ENCODE measurements around the gene DPPA4. TPM values are rescaled to one million over a fixed set of nuclear protein-coding genes. Genes with fewer than 3 reads are reported as not detected.

The DPPA4 gene
- total RNA-seq, 2 donors from 2014 or later, result 0.36 to 0.61 TPM

GRCh38 chr3:109355625-109356441, 18.5 kb upstream of the DPPA4 start:
- no peaks in the 10 kb centered on the region for H3K36me3 Mint-ChIP-seq
- no peak for DNase-seq (ENCODE audit: low spot score)
- peaks cover 4 to 7% of the 10 kb centered on the region in 2 donors for H3K27me3 Mint-ChIP-seq
- no peak overlapping the region for H3K4me3 Mint-ChIP-seq
- no peak overlapping the region for H3K27ac Mint-ChIP-seq
- no peaks in the 10 kb centered on the region for H3K4me1 Mint-ChIP-seq (ENCODE audit: low read depth in 2 of 2)
- H3K9me3 Mint-ChIP-seq, result no peaks in the 10 kb centered on the region
- no peak for ATAC-seq

- Mint-ChIP-seq H3K4me3 (no peak overlapping the region), H3K27me3 (peaks cover 4 to 7% of the 10 kb centered on the region in 2 donors), H3K9me3 (no peaks in the 10 kb centered on the region)
Observed at GRCh38 chr3:109353057-109353456, 15.7 kb upstream of the DPPA4 start.

GRCh38 chr3:109351231-109351630, 13.9 kb upstream of the DPPA4 start:
- Mint-ChIP-seq H3K27ac (no peak overlapping the region), H3K4me3 (no peak overlapping the region), H3K4me1 (ENCODE audit: low read depth in 2 of 2) (no peaks in the 10 kb centered on the region), H3K36me3 (no peaks in the 10 kb centered on the region), H3K27me3 (peaks cover under 1 to 4% of the 10 kb centered on the region in 2 donors), H3K9me3 (no peaks in the 10 kb centered on the region)
- no peak for ATAC-seq
- DNase-seq (ENCODE audit: low spot score), result no peak

More at GRCh38 chr3:109353057-109353456, 15.7 kb upstream of the DPPA4 start:
- DNase-seq (ENCODE audit: low spot score), result no peak
- H3K27ac Mint-ChIP-seq, result no peak overlapping the region
- H3K36me3 Mint-ChIP-seq, result no peaks in the 10 kb centered on the region
- no peak for ATAC-seq
- no peaks in the 10 kb centered on the region for H3K4me1 Mint-ChIP-seq (ENCODE audit: low read depth in 2 of 2)

- Mint-ChIP-seq H3K27ac (no peak overlapping the region), H3K36me3 (no peaks in the 10 kb centered on the region), H3K4me1 (ENCODE audit: low read depth in 2 of 2) (no peaks in the 10 kb centered on the region), H3K27me3 (peaks cover 0 to 9% of the 10 kb centered on the region in 2 donors), H3K4me3 (no peak overlapping the region), H3K9me3 (no peaks in the 10 kb centered on the region)
- ATAC-seq (no peak), DNase-seq (ENCODE audit: low spot score) (no peak)
Observed at GRCh38 chr3:109346770-109347295, 9.5 kb upstream of the DPPA4 start.

GRCh38 chr3:109346099-109346498, 8.8 kb upstream of the DPPA4 start:
- ATAC-seq (no peak), DNase-seq (ENCODE audit: low spot score) (no peak)
- no peak overlapping the region for H3K4me3 Mint-ChIP-seq
- H3K36me3 Mint-ChIP-seq, result no peaks in the 10 kb centered on the region
- no peaks in the 10 kb centered on the region for H3K4me1 Mint-ChIP-seq (ENCODE audit: low read depth in 2 of 2)
- H3K27me3 Mint-ChIP-seq, result peaks cover 0 to 9% of the 10 kb centered on the region in 2 donors
- H3K9me3 Mint-ChIP-seq, result no peaks in the 10 kb centered on the region
- H3K27ac Mint-ChIP-seq, result no peak overlapping the region

GRCh38 chr3:109339714-109340648, 2.6 kb upstream of the DPPA4 start:
- no peak for ATAC-seq
- H3K27me3 Mint-ChIP-seq, result peaks cover 17 to 27% of the 10 kb centered on the region in 2 donors
- peaks cover 6% of the 10 kb centered on the region for H3K36me3 Mint-ChIP-seq
- peaks cover 12 to 16% of the 10 kb centered on the region in 2 donors for H3K4me1 Mint-ChIP-seq (ENCODE audit: low read depth in 2 of 2)
- no peaks in the 10 kb centered on the region for H3K9me3 Mint-ChIP-seq
- no peak overlapping the region for H3K27ac Mint-ChIP-seq
- H3K4me3 Mint-ChIP-seq, result no peak overlapping the region
- no peak for DNase-seq (ENCODE audit: low spot score)

- DNase-seq (ENCODE audit: low spot score) (no peak), ATAC-seq (no peak)
- Mint-ChIP-seq H3K9me3 (no peaks in the 10 kb centered on the region), H3K27me3 (peaks cover 17 to 27% of the 10 kb centered on the region in 2 donors), H3K36me3 (peaks cover 6% of the 10 kb centered on the region), H3K4me3 (no peak overlapping the region), H3K27ac (no peak overlapping the region), H3K4me1 (ENCODE audit: low read depth in 2 of 2) (peaks cover 12 to 16% of the 10 kb centered on the region in 2 donors)
Observed at GRCh38 chr3:109339197-109339596, 1.9 kb upstream of the DPPA4 start.

- peaks cover 17 to 27% of the 10 kb centered on the region in 2 donors for H3K27me3 Mint-ChIP-seq
- peaks cover 6% of the 10 kb centered on the region for H3K36me3 Mint-ChIP-seq
- H3K4me1 Mint-ChIP-seq (ENCODE audit: low read depth in 2 of 2), result peaks cover 12 to 16% of the 10 kb centered on the region in 2 donors
- no peak overlapping the region for H3K4me3 Mint-ChIP-seq
- ATAC-seq, result no peak
- H3K9me3 Mint-ChIP-seq, result no peaks in the 10 kb centered on the region
- DNase-seq (ENCODE audit: low spot score), result no peak
- H3K27ac Mint-ChIP-seq, result no peak overlapping the region
Observed at GRCh38 chr3:109338322-109338721, 976 bp upstream of the DPPA4 start.

- H3K4me3 Mint-ChIP-seq, result peak overlapping the region; percentile 86
- peaks cover 12 to 16% of the 10 kb centered on the region in 2 donors for H3K4me1 Mint-ChIP-seq (ENCODE audit: low read depth in 2 of 2)
- peaks cover 6% of the 10 kb centered on the region for H3K36me3 Mint-ChIP-seq
- ATAC-seq, result peak in 1 of 2 donors; percentile 69
- DNase-seq (ENCODE audit: low spot score), result no peak
- no peak overlapping the region for H3K27ac Mint-ChIP-seq
- no peaks in the 10 kb centered on the region for H3K9me3 Mint-ChIP-seq
- peaks cover 17 to 27% of the 10 kb centered on the region in 2 donors for H3K27me3 Mint-ChIP-seq
Observed at GRCh38 chr3:109336291-109336861, 970 bp downstream of the DPPA4 start.

GRCh38 chr3:109334572-109334971, 2.8 kb downstream of the DPPA4 start:
- Mint-ChIP-seq H3K27me3 (peaks cover 17 to 27% of the 10 kb centered on the region in 2 donors), H3K9me3 (no peaks in the 10 kb centered on the region), H3K27ac (no peak overlapping the region), H3K4me3 (no peak overlapping the region), H3K36me3 (peaks cover 6% of the 10 kb centered on the region), H3K4me1 (ENCODE audit: low read depth in 2 of 2) (peaks cover 12 to 16% of the 10 kb centered on the region in 2 donors)
- no peak for ATAC-seq
- no peak for DNase-seq (ENCODE audit: low spot score)

- Mint-ChIP-seq H3K4me1 (ENCODE audit: low read depth in 2 of 2) (peaks cover 5 to 7% of the 10 kb centered on the region in 2 donors), H3K36me3 (no peaks in the 10 kb centered on the region), H3K9me3 (no peaks in the 10 kb centered on the region), H3K27ac (no peak overlapping the region), H3K27me3 (peaks cover 4 to 7% of the 10 kb centered on the region in 2 donors), H3K4me3 (no peak overlapping the region)
- DNase-seq (ENCODE audit: low spot score) (no peak), ATAC-seq (no peak)
Observed at GRCh38 chr3:109331692-109332091, 5.7 kb downstream of the DPPA4 start.

- Mint-ChIP-seq H3K27ac (no peak overlapping the region), H3K9me3 (no peaks in the 10 kb centered on the region), H3K4me3 (no peak overlapping the region), H3K36me3 (no peaks in the 10 kb centered on the region), H3K27me3 (no peaks in the 10 kb centered on the region), H3K4me1 (ENCODE audit: low read depth in 2 of 2) (no peaks in the 10 kb centered on the region)
- no peak for ATAC-seq
- no peak for DNase-seq (ENCODE audit: low spot score)
Observed at GRCh38 chr3:109330405-109330804, 6.9 kb downstream of the DPPA4 start.

GRCh38 chr3:109328202-109328601, 9.1 kb downstream of the DPPA4 start:
- no peaks in the 10 kb centered on the region for H3K27me3 Mint-ChIP-seq
- DNase-seq (ENCODE audit: low spot score) (no peak), ATAC-seq (no peak)
- no peak overlapping the region for H3K27ac Mint-ChIP-seq
- no peaks in the 10 kb centered on the region for H3K4me1 Mint-ChIP-seq (ENCODE audit: low read depth in 2 of 2)
- H3K9me3 Mint-ChIP-seq, result peaks cover 3% of the 10 kb centered on the region
- no peak overlapping the region for H3K4me3 Mint-ChIP-seq
- no peaks in the 10 kb centered on the region for H3K36me3 Mint-ChIP-seq

Measured in natural killer cell treated with Interleukin-12 subunit alpha and Interleukin-12 subunit beta and Interleukin-15 and Interleukin-18, amount 100 ng/mL, for 72 hours (primary cell).